Stimulated activated CD8-positive, alpha-beta memory T cell treated with anti-CD3 and anti-CD28 coated beads, Interleukin-4, amount 100 ng/mL, for 48 hours (primary cell): ENCODE measurements around the gene NOSIP.
"Not testable (repeated sequence)": the region's sequence is repeated elsewhere in the genome, so short reads cannot be mapped to it uniquely, and the experiment has no call there.

Source experiments
- DNase-seq: peaks from one replicate; pipeline ENCODE4 v3.0.0-alpha.2; 2020

Gene NOSIP, protein sequence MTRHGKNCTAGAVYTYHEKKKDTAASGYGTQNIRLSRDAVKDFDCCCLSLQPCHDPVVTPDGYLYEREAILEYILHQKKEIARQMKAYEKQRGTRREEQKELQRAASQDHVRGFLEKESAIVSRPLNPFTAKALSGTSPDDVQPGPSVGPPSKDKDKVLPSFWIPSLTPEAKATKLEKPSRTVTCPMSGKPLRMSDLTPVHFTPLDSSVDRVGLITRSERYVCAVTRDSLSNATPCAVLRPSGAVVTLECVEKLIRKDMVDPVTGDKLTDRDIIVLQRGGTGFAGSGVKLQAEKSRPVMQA

DNA sequence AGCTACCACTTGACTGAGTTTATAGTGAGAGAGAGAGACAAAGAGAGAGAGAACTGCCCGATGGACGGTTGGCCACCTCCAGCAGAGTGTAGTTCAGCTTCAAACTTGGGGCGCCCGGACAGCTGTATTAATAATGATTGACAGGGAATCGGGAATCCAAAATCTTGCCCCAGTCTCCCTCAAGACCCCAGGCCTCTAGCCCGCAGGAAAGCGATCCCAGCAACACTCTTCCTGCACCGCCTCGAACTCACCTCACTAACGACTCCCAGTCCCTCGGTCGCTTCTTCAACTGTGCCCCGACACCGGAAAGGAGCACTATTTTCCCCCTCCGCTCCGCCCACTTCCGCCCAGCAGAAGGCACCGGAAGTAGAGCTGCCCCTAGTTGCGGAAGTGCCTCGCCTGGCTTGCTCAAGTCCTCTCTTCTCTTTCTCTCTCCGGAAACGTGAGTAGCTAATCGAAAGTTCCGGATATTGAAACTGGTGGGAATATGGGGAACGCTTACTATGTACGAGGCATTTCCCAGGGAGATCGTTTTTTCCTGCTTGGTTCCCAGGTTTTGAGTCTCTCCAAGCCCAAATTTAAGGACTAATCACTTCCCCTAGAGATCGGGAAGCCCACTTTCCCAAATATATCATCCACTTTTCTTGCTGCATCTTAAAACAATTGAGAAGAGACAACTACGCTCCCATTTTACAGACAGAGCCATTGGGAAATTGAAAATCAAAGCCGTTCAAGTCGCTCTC, at the start of gene NOSIP:
TSS of gene NOSIP (minus strand) at position 293 of the 743 bp plus-strand sequence. CDS start 19,865 bp downstream, outside the sequence.
- DNase-seq: peak; percentile 98

DNA sequence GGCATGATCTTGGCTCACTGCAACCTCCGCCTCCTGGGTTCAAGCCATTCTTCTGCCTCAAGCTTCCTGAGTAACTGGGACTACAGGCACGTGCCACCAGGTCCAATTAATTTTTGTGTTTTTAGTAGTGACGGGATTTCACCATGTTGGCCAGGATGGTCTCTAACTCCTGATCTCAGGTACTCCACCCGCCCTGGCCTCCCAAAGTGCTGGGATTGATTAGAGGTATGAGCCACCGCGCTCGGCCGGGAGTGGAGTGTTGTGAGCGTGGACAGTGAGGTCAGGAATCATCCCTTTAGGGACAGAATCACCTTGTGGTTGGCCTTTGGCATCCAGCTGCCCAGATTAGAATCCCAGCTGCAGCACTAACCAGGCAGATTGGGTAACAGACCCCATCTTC, 49.3 kb upstream of the NOSIP start:
- no peak for DNase-seq

DNA sequence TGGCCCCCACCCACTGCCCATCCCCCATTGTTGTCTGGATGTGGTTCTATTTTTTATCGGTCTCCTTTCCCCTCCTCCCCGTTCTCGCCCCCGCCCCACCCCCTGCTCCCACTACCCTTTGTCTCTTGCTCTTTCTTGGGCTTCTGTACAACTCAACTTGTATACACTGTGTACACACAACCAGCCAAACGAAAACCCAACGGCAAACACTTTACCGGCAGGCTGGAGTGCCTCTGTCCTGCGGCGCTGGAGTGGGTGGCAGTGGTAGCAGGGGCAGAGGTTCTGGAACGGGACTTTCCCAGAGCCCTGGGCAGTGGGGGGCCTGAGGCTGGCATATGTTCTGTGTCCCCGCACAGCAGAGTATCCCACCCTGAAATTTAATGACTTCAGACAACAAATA, 45.9 kb upstream of the NOSIP start:
- DNase-seq: no peak

- no peak for DNase-seq
These were observed 44.9 kb upstream of the NOSIP start for GRCh38 chr19:49624967-49625910.

DNA sequence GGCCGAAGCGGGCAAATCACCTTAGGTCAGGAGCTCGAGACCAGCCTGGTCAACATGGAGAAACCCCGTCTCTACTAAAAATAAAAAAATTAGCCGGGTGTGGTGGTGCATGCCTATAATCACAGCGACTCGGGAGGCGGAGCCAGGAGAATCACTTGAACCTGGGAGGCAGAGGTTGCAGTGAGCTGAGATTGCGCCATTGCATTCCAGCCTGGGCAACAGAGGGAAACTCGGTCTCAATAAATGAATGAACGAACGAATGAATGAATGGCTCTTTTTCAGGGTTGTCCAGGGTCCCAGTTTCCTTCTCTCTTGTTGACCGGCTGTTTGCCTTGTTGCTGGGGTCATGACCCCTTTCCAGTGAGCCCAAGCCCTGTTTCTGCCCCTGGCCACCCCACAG, 37.5 kb upstream of the NOSIP start:
- not testable (repeated sequence) for DNase-seq

- no peak for DNase-seq
These were observed 36.6 kb upstream of the NOSIP start for GRCh38 chr19:49616945-49617344.

DNA sequence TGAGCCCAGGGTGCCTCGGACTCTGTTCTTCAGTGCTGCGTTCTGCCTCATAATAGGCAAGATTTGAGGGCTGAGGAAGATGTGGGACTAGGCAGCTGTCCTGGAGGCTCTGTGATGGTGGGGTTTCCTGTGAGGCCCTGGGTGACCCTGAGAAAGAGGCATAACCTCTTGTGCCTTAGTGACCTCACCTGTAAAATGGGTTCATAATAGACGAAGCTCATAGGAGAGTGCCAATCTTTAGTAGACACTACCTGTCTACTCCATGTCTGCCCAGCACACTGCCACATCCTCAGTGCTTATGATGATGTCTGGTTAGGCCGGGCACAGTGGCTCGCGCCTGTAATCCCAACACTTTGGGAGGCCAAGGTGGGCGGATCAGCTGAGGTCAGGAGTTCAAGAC, 36.2 kb upstream of the NOSIP start:
- DNase-seq: no peak

- no peak for DNase-seq
These were observed 35.5 kb upstream of the NOSIP start for GRCh38 chr19:49615861-49616260.

GRCh38 chr19:49614096-49614833, 33.9 kb upstream of the NOSIP start:
- peak; percentile 68 for DNase-seq

DNA sequence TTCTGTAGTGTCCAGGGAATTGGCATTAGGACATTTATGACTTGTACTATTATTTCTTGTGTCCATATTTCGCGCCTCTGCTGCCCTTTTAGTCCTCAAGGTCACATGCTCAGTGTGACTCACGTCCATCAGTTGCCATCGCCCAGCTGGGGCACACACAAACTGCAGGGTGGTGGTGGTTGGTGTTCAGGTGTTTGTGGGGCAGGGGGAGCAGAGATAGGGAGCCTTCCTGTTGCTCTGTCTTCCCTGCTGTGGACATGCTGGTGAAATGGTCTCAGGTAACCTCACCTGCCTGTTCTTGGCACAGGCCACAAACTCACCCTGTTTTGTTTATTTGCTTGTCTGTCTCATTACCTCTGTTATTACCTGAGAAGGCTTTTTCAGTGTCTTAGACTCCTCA, 33.0 kb upstream of the NOSIP start:
- DNase-seq: no peak

DNA sequence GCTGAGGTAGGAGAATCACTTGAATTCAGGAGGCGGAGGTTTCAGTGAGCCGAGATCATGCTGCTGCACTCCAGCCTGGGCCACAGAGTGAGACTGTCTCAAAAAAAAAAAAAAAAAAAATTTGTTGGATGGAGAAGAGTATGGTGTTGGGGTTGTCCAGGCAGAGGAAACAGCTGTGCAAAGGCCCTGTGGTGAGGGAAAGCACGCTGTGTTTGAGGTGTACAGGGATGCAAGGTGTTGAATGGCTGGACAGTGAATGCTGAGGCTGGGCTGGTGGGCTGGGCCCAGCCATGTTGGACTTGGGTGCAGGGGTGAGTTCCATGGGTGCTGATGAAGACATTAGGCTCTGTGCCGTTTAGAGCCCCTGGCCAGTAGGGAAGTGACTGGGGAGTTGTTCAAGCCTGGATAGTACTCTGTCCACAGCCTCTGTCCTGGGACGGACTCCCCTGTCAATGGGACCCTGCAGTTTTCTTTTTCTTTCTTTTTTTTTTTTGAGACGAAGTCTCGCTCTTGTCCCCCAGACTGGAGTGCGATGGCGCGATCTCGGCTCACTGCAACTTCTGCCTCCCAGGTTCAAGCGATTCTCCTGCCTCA, 29.2 kb upstream of the NOSIP start:
- DNase-seq: no peak

GRCh38 chr19:49605605-49606004, 25.2 kb upstream of the NOSIP start:
- DNase-seq: no peak

DNA sequence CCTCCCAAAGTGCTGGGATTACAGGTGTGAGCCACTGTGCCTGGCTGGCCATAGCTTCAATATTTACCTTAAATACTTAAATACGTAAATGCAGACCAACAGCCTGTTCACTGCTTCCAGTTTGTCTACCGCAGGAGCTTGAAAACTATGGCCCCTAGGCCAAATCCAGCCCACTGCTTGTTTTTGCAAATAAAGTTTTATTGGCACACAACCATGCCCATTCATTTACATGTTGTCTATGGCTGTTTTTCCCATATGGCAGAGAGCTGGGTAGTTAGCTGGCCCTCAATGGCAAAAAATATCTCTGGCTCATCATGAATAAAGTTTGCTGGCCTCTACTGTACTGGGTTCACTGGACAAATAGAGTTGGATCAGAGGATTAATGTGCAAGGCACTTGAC, 22.4 kb upstream of the NOSIP start:
- no peak for DNase-seq

DNA sequence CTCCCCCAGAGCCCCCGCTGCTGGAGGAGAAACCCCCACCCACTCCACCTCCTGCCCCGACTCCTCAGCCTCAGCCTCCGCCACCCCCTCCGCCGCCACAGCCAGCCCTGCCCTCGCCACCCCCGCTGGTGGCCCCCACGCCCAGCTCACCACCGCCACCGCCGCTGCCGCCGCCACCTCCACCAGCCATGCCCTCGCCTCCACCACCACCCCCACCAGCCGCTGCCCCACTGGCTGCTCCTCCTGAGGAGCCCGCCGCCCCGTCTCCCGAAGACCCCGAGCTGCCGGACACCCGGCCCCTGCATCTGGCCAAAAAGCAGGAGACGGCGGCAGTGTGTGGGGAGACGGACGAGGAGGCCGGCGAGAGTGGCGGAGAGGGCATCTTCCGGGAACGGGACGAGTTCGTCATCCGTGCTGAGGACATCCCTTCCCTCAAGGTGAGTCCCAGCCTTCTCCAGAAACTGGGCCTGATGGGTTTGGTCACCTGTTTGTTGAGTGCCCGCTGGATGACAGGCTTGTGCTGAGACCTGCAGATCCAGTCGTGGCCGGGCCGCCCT, 21.2 kb upstream of the NOSIP start:
- no peak for DNase-seq

DNA sequence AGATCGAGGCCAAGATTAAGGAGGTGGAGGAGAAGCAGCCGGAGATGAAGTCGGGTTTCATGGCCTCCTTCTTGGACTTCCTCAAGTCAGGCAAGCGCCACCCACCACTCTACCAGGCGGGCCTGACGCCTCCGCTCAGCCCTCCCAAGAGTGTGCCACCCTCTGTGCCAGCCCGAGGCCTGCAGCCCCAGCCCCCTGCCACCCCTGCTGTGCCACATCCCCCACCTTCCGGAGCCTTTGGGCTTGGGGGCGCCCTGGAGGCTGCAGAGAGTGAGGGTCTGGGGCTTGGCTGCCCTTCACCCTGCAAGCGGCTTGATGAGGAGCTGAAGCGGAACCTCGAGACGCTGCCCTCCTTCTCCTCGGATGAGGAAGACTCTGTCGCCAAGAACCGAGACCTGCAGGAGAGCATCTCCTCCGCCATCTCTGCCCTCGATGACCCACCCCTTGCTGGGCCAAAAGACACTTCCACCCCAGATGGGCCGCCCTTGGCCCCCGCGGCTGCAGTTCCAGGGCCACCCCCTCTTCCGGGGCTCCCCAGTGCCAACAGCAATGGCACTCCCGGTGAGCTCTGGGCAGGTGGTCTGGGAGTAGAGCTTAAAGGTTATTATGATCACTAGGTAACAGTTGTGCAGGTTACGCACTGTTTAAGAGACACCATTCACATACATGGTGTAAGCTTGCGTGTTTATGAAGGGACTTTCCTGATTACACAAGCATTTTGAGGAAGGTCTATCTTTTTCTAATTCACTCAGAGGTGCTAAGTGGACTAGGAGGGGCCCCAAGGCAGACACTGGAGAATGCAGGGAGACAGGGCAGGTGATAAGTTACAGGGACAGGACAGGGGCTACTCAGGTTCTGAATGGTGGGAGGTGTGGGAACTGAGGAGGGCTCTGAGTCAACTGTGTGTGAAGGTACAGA, 19.3 kb upstream of the NOSIP start:
- DNase-seq: no peak

GRCh38 chr19:49597703-49597974, 17.3 kb upstream of the NOSIP start:
- DNase-seq: no peak

DNA sequence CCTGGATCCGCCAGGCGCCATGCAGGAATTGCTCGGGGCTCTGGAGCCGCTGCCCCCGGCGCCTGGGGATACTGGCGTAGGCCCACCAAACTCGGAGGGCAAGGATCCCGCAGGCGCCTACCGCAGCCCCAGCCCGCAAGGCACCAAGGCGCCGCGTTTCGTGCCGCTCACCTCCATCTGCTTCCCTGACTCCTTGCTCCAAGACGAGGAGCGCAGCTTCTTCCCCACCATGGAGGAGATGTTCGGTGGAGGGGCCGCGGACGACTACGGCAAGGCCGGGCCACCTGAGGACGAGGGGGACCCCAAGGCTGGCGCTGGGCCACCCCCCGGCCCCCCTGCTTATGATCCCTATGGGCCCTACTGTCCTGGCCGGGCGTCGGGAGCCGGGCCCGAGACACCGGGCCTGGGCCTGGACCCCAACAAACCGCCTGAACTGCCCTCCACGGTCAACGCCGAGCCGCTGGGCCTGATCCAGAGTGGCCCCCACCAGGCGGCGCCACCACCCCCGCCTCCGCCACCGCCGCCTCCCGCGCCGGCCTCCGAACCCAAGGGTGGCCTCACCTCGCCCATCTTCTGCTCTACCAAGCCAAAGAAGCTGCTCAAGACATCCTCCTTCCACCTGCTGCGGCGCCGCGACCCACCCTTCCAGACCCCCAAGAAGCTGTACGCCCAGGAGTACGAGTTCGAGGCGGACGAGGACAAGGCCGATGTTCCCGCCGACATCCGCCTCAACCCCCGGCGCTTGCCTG, 16.8 kb upstream of the NOSIP start:
- no peak for DNase-seq

GRCh38 chr19:49596407-49596806, 16.1 kb upstream of the NOSIP start:
- no peak for DNase-seq

- no peak for DNase-seq
These were observed 15.6 kb upstream of the NOSIP start for GRCh38 chr19:49595819-49596404.
